Measurements from ENCODE around the gene COL7A1. TPM values are rescaled to one million over a fixed set of nuclear protein-coding genes. Genes with fewer than 3 reads are reported as not detected.

The COL7A1 gene
- total and polyA plus RNA-seq, 2 donors (not counting 1 experiment from before 2014, with no cell fraction given): 0.75 to 2.1 TPM

- no peaks in the 10 kb centered on the region for H3K9me3 Mint-ChIP-seq (ENCODE audit: insufficient read depth)
- Histone ChIP-seq H3K4me2 (replicated peaks; ENCODE audit: low read depth, low read length, poor library complexity, severe bottlenecking) (no peak overlapping the region), H3K9me3 (ENCODE audit: control extremely low read depth in 1 of 3, control insufficient read depth in 2 of 3, insufficient read depth in 1 of 3, low read length in 2 of 3) (no peaks in the 10 kb centered on the region), H3K79me2 (ENCODE audit: control insufficient read depth, insufficient read depth, low read length) (no peaks in the 10 kb centered on the region), H3K27me3 (replicated peaks in 1 of 4; ENCODE audit: control extremely low read depth in 1 of 4, control insufficient read depth in 3 of 4, insufficient read depth in 4 of 4, low read length in 3 of 4) (peaks cover 0 to 33% (median 6%) of the 10 kb centered on the region in 4 experiments), H3K27ac (ENCODE audit: low read length in 2 of 2) (no peak overlapping the region), H3K36me3 (replicated peaks in 1 of 2; ENCODE audit: control extremely low read depth in 1 of 2, control insufficient read depth in 1 of 2, extremely low read depth in 1 of 2, insufficient read depth in 2 of 2, low read length in 1 of 2) (peaks cover 0 to 42% of the 10 kb centered on the region in 2 experiments), H3K4me3 (ENCODE audit: control extremely low read depth in 1 of 5, extremely low read depth in 1 of 5, insufficient read depth in 1 of 5, low read depth in 2 of 5, low read length in 4 of 5) (no peak overlapping the region), H3K4me1 (ENCODE audit: control insufficient read depth in 2 of 2, insufficient read depth in 2 of 2, low read length in 2 of 2) (peaks cover 4 to 9% of the 10 kb centered on the region in 2 donors), H4K20me1 (ENCODE audit: control insufficient read depth, insufficient read depth, low read length, poor library complexity, severe bottlenecking) (no peaks in the 10 kb centered on the region), H3K9ac (ENCODE audit: low read length) (no peak overlapping the region), H2AFZ (ENCODE audit: insufficient read depth, low read depth, low read length, poor library complexity, severe bottlenecking) (no peak overlapping the region)
- intact Hi-C loops (cut with micrococcal nuclease): no loop called here
- H3K27ac Mint-ChIP-seq: no peak overlapping the region
- POLR2A ChIA-PET: no interaction called here
- H3K4me3 Mint-ChIP-seq: no peak overlapping the region
- no peak for TF ChIP-seq CTCF (IDR thresholded peaks at IDR 0.05)
- peaks cover 9% of the 10 kb centered on the region for H3K4me1 Mint-ChIP-seq
- DNase-seq (no peak), ATAC-seq (ENCODE audit: low read depth) (no peak)
- peaks cover 14% of the 10 kb centered on the region for H3K27me3 Mint-ChIP-seq
- CTCF ChIA-PET: no interaction called here
- WGBS (ENCODE audit: insufficient coverage): 84% methylated on average over 8 of the region's 8 CpGs
Observed at GRCh38 chr3:48596676-48597407, 1.7 kb upstream of the COL7A1 start.

GRCh38 chr3:48596157-48596556 is 1.0 kb upstream of the COL7A1 start:
- H3K9ac ChIP-seq (ENCODE audit: low read length): no peak overlapping the region
- Mint-ChIP-seq H3K27ac (no peak overlapping the region), H3K4me3 (no peak overlapping the region), H3K4me1 (peaks cover 9% of the 10 kb centered on the region), H3K9me3 (ENCODE audit: insufficient read depth) (no peaks in the 10 kb centered on the region), H3K27me3 (peaks cover 15% of the 10 kb centered on the region)
- no peak overlapping the region for H3K4me3 ChIP-seq (ENCODE audit: control extremely low read depth in 1 of 5, extremely low read depth in 1 of 5, insufficient read depth in 1 of 5, low read depth in 2 of 5, low read length in 4 of 5)
- TF ChIP-seq CTCF (IDR thresholded peaks at IDR 0.05): no peak
- H3K4me1 ChIP-seq (ENCODE audit: control insufficient read depth in 2 of 2, insufficient read depth in 2 of 2, low read length in 2 of 2): peaks cover 4 to 9% of the 10 kb centered on the region in 2 donors
- CTCF ChIA-PET: no interaction called here
- no peak for ATAC-seq (ENCODE audit: low read depth)
- H3K27ac ChIP-seq (ENCODE audit: low read length in 2 of 2): no peak overlapping the region
- DNase-seq: peak; percentile 28
- H3K4me2 ChIP-seq (replicated peaks; ENCODE audit: low read depth, low read length, poor library complexity, severe bottlenecking): no peak overlapping the region
- intact Hi-C loops (cut with micrococcal nuclease): no loop called here
- WGBS (ENCODE audit: insufficient coverage): 73% methylated on average over 2 of the region's 5 CpGs
- H4K20me1 ChIP-seq (ENCODE audit: control insufficient read depth, insufficient read depth, low read length, poor library complexity, severe bottlenecking): no peaks in the 10 kb centered on the region
- H3K79me2 ChIP-seq (ENCODE audit: control insufficient read depth, insufficient read depth, low read length): no peaks in the 10 kb centered on the region
- H3K9me3 ChIP-seq (ENCODE audit: control extremely low read depth in 1 of 3, control insufficient read depth in 2 of 3, insufficient read depth in 1 of 3, low read length in 2 of 3): no peaks in the 10 kb centered on the region
- peaks cover 0 to 35% of the 10 kb centered on the region in 2 experiments for H3K36me3 ChIP-seq (replicated peaks in 1 of 2; ENCODE audit: control extremely low read depth in 1 of 2, control insufficient read depth in 1 of 2, extremely low read depth in 1 of 2, insufficient read depth in 2 of 2, low read length in 1 of 2)
- H2AFZ ChIP-seq (ENCODE audit: insufficient read depth, low read depth, low read length, poor library complexity, severe bottlenecking): no peak overlapping the region
- H3K27me3 ChIP-seq (replicated peaks in 1 of 4; ENCODE audit: control extremely low read depth in 1 of 4, control insufficient read depth in 3 of 4, insufficient read depth in 4 of 4, low read length in 3 of 4): peaks cover 0 to 33% (median 6%) of the 10 kb centered on the region in 4 experiments
- POLR2A ChIA-PET: no interaction called here

All from B cell (primary cell).